GM23338 (cell line): ENCODE results near the gene SLC22A3. TPM values are rescaled to one million over a fixed set of nuclear protein-coding genes. Genes with fewer than 3 reads are reported as not detected.

ENCODE experiments used
- ATAC-seq: fragments of 200-7000 bp; cut with Tn5 transposase; 3 replicates; pipeline ENCODE4 v1.9.1; 2020
- DNase-seq: peaks from one replicate; pipeline ENCODE4 v3.0.0-alpha.2; 2015; ENCODE audit warnings: low spot score
- H2AFZ ChIP-seq: fragments of 200-600 bp; sonication (generic); 2 replicates; pipeline ENCODE4 v1.8.0; 2016; ENCODE audit warnings: antibody characterized with exemption, mild to moderate bottlenecking, moderate library complexity
- H3F3A ChIP-seq: fragments of 200-600 bp; sonication (generic); replicated peaks from 2 replicates; pipeline ENCODE4 v1.8.0; 2017; ENCODE audit warnings: antibody characterized with exemption, mixed run types, low read depth
- H3K27ac ChIP-seq: fragments of 200-600 bp; sonication (generic); 2 replicates; pipeline ENCODE4 v1.6.1; 2016; ENCODE audit warnings: low read depth
- H3K27me3 ChIP-seq: fragments of 200-600 bp; sonication (generic); 2 replicates; pipeline ENCODE4 v1.8.0; 2016; ENCODE audit warnings: mild to moderate bottlenecking, mixed run types, moderate library complexity; ENCODE audit not compliant: insufficient read depth
- H3K36me3 ChIP-seq: fragments of 200-600 bp; sonication (generic); 2 replicates; pipeline ENCODE4 v1.8.0; 2016; ENCODE audit warnings: mild to moderate bottlenecking; ENCODE audit not compliant: insufficient read depth
- H3K4me1 ChIP-seq: fragments of 200-600 bp; sonication (generic); 2 replicates; pipeline ENCODE4 v1.8.0; 2016; ENCODE audit warnings: mild to moderate bottlenecking, moderate library complexity; ENCODE audit not compliant: insufficient read depth
- H3K4me2 ChIP-seq: fragments of 200-600 bp; sonication (generic); 2 replicates; pipeline ENCODE4 v1.7.1; 2017; ENCODE audit warnings: mixed run types
- H3K4me3 ChIP-seq: fragments of 200-600 bp; sonication (generic); 2 replicates; pipeline ENCODE4 v1.6.1; 2016; ENCODE audit warnings: mixed run types
- H3K79me2 ChIP-seq: fragments of 200-600 bp; sonication (generic); replicated peaks from 2 replicates; pipeline ENCODE4 v1.8.0; 2017; ENCODE audit warnings: mild to moderate bottlenecking; ENCODE audit not compliant: insufficient read depth
- H3K9me2 ChIP-seq: fragments of 200-600 bp; sonication (generic); 2 replicates; pipeline ENCODE4 v1.8.0; 2017; ENCODE audit not compliant: insufficient read depth
- H4K20me1 ChIP-seq: fragments of 200-600 bp; sonication (generic); replicated peaks from 2 replicates; pipeline ENCODE4 v1.8.0; 2017; ENCODE audit warnings: mild to moderate bottlenecking; ENCODE audit not compliant: insufficient read depth
- H3K27ac Mint-ChIP-seq: 2 replicates; pipeline ENCODE4 v1.8.0; 2020; ENCODE audit warnings: inconsistent platforms, mild to moderate bottlenecking, moderate library complexity, mixed read lengths
- H3K27me3 Mint-ChIP-seq: 3 replicates; pipeline ENCODE4 v1.8.0; 2022; ENCODE audit warnings: low read depth, mild to moderate bottlenecking, moderate library complexity, mixed read lengths, inconsistent platforms; ENCODE audit not compliant: insufficient read depth, poor library complexity
- H3K36me3 Mint-ChIP-seq: 3 replicates; pipeline ENCODE4 v1.8.0; 2021; ENCODE audit warnings: low read depth, mild to moderate bottlenecking, inconsistent platforms, moderate library complexity, mixed read lengths
- H3K4me1 Mint-ChIP-seq: 3 replicates; pipeline ENCODE4 v1.8.0; 2020; ENCODE audit warnings: mild to moderate bottlenecking, inconsistent platforms, mixed read lengths
- H3K4me3 Mint-ChIP-seq: 3 replicates; pipeline ENCODE4 v1.8.0; 2021; ENCODE audit warnings: moderate library complexity, mild to moderate bottlenecking, inconsistent platforms, mixed read lengths
- H3K9me3 Mint-ChIP-seq: 3 replicates; pipeline ENCODE4 v1.8.0; 2020; ENCODE audit warnings: moderate library complexity, mild to moderate bottlenecking, inconsistent platforms, mixed read lengths
- CREB1 ChIP-seq: fragments of 250-450 bp; sonication (Bioruptor Pico); IDR thresholded peaks from 2 replicates; pipeline ENCODE4 v1.5.0; 2020; ENCODE audit warnings: low read depth, mild to moderate bottlenecking, moderate library complexity
- CTCF ChIP-seq, 2 experiments: fragments of 200-600 bp in 1 of 2; sonication (generic) in 1 of 2; conservative IDR thresholded peaks; 2 replicates each; pipeline versions ENCODE4 v1.5.1 to v1.6.1; 2016 to 2017; ENCODE audit warnings: antibody characterized with exemption in 2 of 2, low read depth in 2 of 2, mild to moderate bottlenecking in 2 of 2, moderate library complexity in 1 of 2
- ETS1 ChIP-seq: IDR thresholded peaks from 2 replicates; pipeline ENCODE4 v1.6.1; 2016; ENCODE audit warnings: antibody characterized with exemption
- EZH2 ChIP-seq: fragments of 200-600 bp; sonication (generic); IDR thresholded peaks from one replicate; pipeline ENCODE4 v1.8.0; 2017; ENCODE audit warnings: antibody characterized with exemption, mild to moderate bottlenecking, low read depth; ENCODE audit not compliant: unreplicated experiment
- EZH2phosphoT487 ChIP-seq: fragments of 200-600 bp; sonication (generic); IDR thresholded peaks from one replicate; pipeline ENCODE4 v1.8.1; 2018; ENCODE audit warnings: antibody characterized with exemption; ENCODE audit not compliant: unreplicated experiment
- JUNB ChIP-seq: IDR thresholded peaks from one replicate; pipeline ENCODE4 v1.6.1; 2016; ENCODE audit warnings: antibody characterized with exemption; ENCODE audit not compliant: unreplicated experiment
- NANOG ChIP-seq: IDR thresholded peaks from 2 replicates; pipeline ENCODE4 v1.6.1; 2016; ENCODE audit warnings: antibody characterized with exemption, borderline replicate concordance
- POLR2AphosphoS5 ChIP-seq: IDR thresholded peaks from 2 replicates; pipeline ENCODE4 v1.6.1; 2016; ENCODE audit warnings: antibody characterized with exemption, low read depth
- REST ChIP-seq: IDR thresholded peaks from one replicate; pipeline ENCODE4 v1.6.1; 2018; ENCODE audit warnings: antibody characterized with exemption; ENCODE audit not compliant: unreplicated experiment
- STAT1 ChIP-seq: IDR thresholded peaks from one replicate; pipeline ENCODE4 v1.6.1; 2016; ENCODE audit warnings: antibody characterized with exemption; ENCODE audit not compliant: unreplicated experiment
- ZNF114 ChIP-seq: fragments of 250-450 bp; sonication (Bioruptor Pico); IDR thresholded peaks from 2 replicates; pipeline ENCODE4 v1.5.0; 2020; ENCODE audit warnings: mild to moderate bottlenecking, moderate library complexity
- ZNF331 ChIP-seq: fragments of 250-450 bp; sonication (Bioruptor Pico); IDR thresholded peaks from 2 replicates; pipeline ENCODE4 v1.5.0; 2020; ENCODE audit warnings: low read depth, mild to moderate bottlenecking, moderate library complexity
- ZNF462 ChIP-seq: fragments of 250-450 bp; sonication (Bioruptor Pico); IDR thresholded peaks from 2 replicates; pipeline ENCODE4 v1.5.0; 2020; ENCODE audit warnings: mild to moderate bottlenecking, moderate library complexity
- polyA plus RNA-seq: library from polyadenylated mRNA; unstranded; fragments of >200 nt; fragmentation: Nextera tagmentation; extraction: Ambion mirVana; gene quantifications from 2 replicates; pipeline ENCODE4 v1.2.1, GENCODE V29; 2016
- total RNA-seq: library from RNA; depleted of rRNA; stranded (reverse); fragments of >200 nt; shearing (Covaris generic); gene quantifications from 2 replicates; pipeline ENCODE4 v1.2.3, GENCODE V29; 2014

SLC22A3 gene
- total and polyA plus RNA-seq, 2 experiments from 2014 or later = 0.78 to 3.2 TPM

GRCh38 chr6:160418370-160418769 lies 70.2 kb downstream of the SLC22A3 start:
- Histone ChIP-seq H3K4me3 (no peak overlapping the region), H3K36me3 (no peaks in the 10 kb centered on the region), H3K27ac (no peak overlapping the region), H3K4me2 (no peak overlapping the region), H2AFZ (no peak overlapping the region), H3K9me2 (no peaks in the 10 kb centered on the region), H3K4me1 (no peaks in the 10 kb centered on the region), H4K20me1 (no peaks in the 10 kb centered on the region; the same call in 1 of the 2 replicates), H3K27me3 (no peaks in the 10 kb centered on the region), H3K79me2 (no peaks in the 10 kb centered on the region), H3F3A (no peaks in the 10 kb centered on the region)
- Mint-ChIP-seq H3K9me3 (no peaks in the 10 kb centered on the region; the same call in 2 of the 3 replicates), H3K27ac (no peak overlapping the region), H3K36me3 (no peaks in the 10 kb centered on the region), H3K27me3 (no peaks in the 10 kb centered on the region), H3K4me3 (no peak overlapping the region), H3K4me1 (no peaks in the 10 kb centered on the region; the same call in 2 of the 3 replicates)
- TF ChIP-seq EZH2 (no peak), JUNB (no peak), ETS1 (no peak), CTCF (conservative IDR thresholded peaks at IDR 0.05; ENCODE audit: low read depth in 2 of 2) (no peak), CREB1 (CRISPR knock-in tag) (no peak), ZNF462 (CRISPR knock-in tag) (no peak), NANOG (no peak), POLR2AphosphoS5 (no peak), ZNF114 (CRISPR knock-in tag) (no peak), STAT1 (no peak), EZH2phosphoT487 (no peak), ZNF331 (CRISPR knock-in tag) (no peak), REST (no peak)
- ATAC-seq = no peak
- DNase-seq = no peak
